Psoas muscle (tissue), 8 donors: Measurements from ENCODE around the gene LMF2. TPM values are rescaled to one million over a fixed set of nuclear protein-coding genes. Genes with fewer than 3 reads are reported as not detected.
A peak's percentile ranks its signal among the peaks of the same experiment; 100 is the strongest.

Source experiments
- ATAC-seq, 4 donors: fragments of 200-7000 bp; cut with Tn5 transposase; one replicate each; pipeline ENCODE4 v1.9.1; 2020; ENCODE audit warnings: moderate library complexity in 3 of 4, mild to moderate bottlenecking in 2 of 4
- DNase-seq, 2 donors: peaks; one replicate each; pipeline ENCODE4 v3.0.0-alpha.2; 2020
- H3K27ac ChIP-seq: fragments of 200-600 bp; one replicate; pipeline ENCODE4 v1.8.0; 2022
- H3K27me3 ChIP-seq, 3 donors: fragments of 200-600 bp in 1 of 3; one replicate each; pipeline versions ENCODE4 v1.6.1 to v1.8.0; 2013 to 2022; ENCODE audit warnings: low read length in 2 of 3, mild to moderate bottlenecking in 2 of 3, moderate library complexity in 1 of 3; ENCODE audit not compliant: insufficient read depth in 3 of 3
- H3K36me3 ChIP-seq, 2 donors: fragments of 200-600 bp in 1 of 2; one replicate each; pipeline versions ENCODE4 v1.6.1 to v1.8.0; 2013 to 2022; ENCODE audit warnings: low read depth in 1 of 2, mild to moderate bottlenecking in 1 of 2, moderate library complexity in 1 of 2; ENCODE audit not compliant: insufficient read depth in 1 of 2
- H3K4me1 ChIP-seq: fragments of 200-600 bp; one replicate; pipeline ENCODE4 v1.8.0; 2022
- H3K4me3 ChIP-seq: fragments of 200-600 bp; one replicate; pipeline ENCODE4 v1.8.0; 2022; ENCODE audit warnings: mild to moderate bottlenecking
- H3K9me3 ChIP-seq: fragments of 200-600 bp; one replicate; pipeline ENCODE4 v1.8.0; 2022
- WGBS, 3 donors: extraction: QIAGEN DNeasy Blood & Tissue Kit; methylation state at CpG; one replicate each; pipeline versions ENCODE4 v1.1.6 to v1.1.7; 2013; 5-methylcytosine and 5-hydroxymethylcytosine counted together
- intact Hi-C, 2 donors: fragments of 100-400 bp; cut with DNase I; formaldehyde crosslinking; loops; one replicate each; pipeline versions ENCODE4 v1.11.0 to v1.14.2; 2022
- polyA plus RNA-seq, 3 donors: library from polyadenylated mRNA; stranded (reverse); fragments of 200-250 nt; gene quantifications; one replicate each; pipeline ENCODE4 v1.2.3, GENCODE V29; 2013
- total RNA-seq, 4 donors: library from RNA; stranded (reverse); fragmentation: NEBNext Ultra II Directional in 2 of 4; extraction: Animal tissue kit (Norgen Biotek cat#: 25700) in 2 of 4; gene quantifications; one replicate each; pipeline versions ENCODE4 v1.2.1 to v1.2.4, GENCODE V29; 2021 to 2023
- TF ChIP-seq, protein P1 (sequence below): fragments of 200-600 bp; IDR thresholded peaks from one replicate; pipeline ENCODE4 v1.8.0; 2022; ENCODE audit warnings: antibody characterized with exemption
- donor health status: healthy with polysubstance abuse.
- donor health status: DM: no; HTN: no; CAD: no; lungs with moderate emphysema.
- donor health status: Bipolar disorder and iron deficiency.
- donor health status: healthy.
- donor health status: DM: yes; HTN: yes; CAD: no.
- donor health status: DM: no; HTN: no; CAD: no.
- donor health status: DM: no; HTN: no; CAD: no.
- donor health status: DM: yes; HTN: yes; CAD: no.

Gene LMF2
- total and polyA plus RNA-seq, 7 donors = 14.9 to 24.1 (median 17.2) TPM

DNA sequence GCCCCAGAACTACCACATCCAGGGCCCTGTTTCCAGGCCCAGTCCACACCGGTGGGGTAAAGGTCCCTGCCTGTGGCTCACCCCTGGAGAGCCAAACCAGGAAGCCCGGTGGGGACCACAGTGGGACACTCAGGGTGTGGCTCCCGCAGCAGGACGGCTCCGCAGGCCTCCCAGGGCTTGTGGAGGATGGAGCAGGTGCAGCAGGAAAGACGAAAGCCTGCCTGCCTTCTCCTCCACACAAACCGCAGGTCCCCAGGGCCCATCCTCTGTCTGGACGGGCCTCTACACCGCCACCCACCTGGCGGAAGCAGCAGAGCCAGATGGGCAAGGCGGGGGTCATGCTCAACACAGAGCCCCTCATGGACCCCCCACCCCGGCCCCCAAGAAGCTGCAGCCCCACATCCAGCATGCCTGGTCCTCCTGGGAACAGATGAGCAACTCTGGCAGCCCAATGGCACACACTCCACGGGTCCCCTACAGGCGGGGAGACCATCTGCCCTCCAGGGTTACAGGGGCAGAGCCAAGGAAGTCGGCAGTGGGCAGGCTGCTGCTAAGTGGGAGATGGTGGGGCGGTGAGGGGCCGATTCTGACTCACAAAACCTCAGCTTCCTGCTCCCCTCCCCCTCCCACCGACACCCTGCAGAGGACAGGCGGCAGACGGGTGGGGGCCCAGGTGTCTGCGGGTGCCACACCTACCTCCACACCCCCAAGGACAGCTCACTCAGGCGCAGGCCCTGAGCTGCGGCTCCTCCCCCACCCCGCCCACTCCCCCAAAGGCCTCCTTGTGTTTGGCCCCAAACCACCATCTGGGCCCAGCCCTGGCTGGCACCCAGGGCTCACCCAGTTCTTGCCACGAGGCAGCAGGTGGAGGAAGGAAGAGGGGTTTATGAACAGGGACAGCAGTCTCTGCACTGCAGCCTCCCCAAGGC, 37.9 kb downstream of the LMF2 start:
- ATAC-seq = peak in 1 of 4 donors; percentile 18
- TF ChIP-seq, protein P1, sequence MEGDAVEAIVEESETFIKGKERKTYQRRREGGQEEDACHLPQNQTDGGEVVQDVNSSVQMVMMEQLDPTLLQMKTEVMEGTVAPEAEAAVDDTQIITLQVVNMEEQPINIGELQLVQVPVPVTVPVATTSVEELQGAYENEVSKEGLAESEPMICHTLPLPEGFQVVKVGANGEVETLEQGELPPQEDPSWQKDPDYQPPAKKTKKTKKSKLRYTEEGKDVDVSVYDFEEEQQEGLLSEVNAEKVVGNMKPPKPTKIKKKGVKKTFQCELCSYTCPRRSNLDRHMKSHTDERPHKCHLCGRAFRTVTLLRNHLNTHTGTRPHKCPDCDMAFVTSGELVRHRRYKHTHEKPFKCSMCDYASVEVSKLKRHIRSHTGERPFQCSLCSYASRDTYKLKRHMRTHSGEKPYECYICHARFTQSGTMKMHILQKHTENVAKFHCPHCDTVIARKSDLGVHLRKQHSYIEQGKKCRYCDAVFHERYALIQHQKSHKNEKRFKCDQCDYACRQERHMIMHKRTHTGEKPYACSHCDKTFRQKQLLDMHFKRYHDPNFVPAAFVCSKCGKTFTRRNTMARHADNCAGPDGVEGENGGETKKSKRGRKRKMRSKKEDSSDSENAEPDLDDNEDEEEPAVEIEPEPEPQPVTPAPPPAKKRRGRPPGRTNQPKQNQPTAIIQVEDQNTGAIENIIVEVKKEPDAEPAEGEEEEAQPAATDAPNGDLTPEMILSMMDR = no peak
- H3K4me3 ChIP-seq = no peak overlapping the region
- 60 to 69% (median 66%) methylated on average over 17 to 25 of the region's 25 CpGs for WGBS, 3 donors
- peaks cover 50% of the 10 kb centered on the region for H3K4me1 ChIP-seq
- intact Hi-C loops = no loop called here
- peak; percentile 52 to 76 for DNase-seq
- H3K27ac ChIP-seq = no peak overlapping the region
- H3K9me3 ChIP-seq = no peaks in the 10 kb centered on the region
- H3K27me3 ChIP-seq = no peaks in the 10 kb centered on the region
- peaks cover 0 to 31% of the 10 kb centered on the region in 2 donors for H3K36me3 ChIP-seq

DNA sequence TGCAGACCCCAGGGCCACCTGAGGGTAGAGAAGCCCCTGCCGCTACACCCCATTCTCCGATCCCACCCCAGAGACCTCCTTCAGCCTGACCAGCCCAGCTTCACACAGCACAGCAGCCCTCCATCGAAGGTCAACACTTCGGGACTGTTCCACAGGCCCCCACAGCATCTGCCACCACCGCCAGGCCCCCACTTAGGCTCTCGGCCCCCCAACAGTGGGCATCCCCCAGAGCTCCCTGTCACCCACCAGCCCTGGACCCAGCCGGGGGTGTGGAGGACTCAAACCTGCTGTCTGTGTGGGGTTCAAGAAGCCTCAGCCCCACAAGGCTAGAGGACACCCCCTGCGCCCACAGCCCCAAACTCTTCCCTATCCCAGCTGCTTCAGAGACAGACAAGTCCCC, 38.9 kb downstream of the LMF2 start:
- intact Hi-C loops = no loop called here
- TF ChIP-seq, protein P1 = no peak
- no peaks in the 10 kb centered on the region for H3K27me3 ChIP-seq
- ATAC-seq = no peak
- peaks cover 48% of the 10 kb centered on the region for H3K4me1 ChIP-seq
- 84 to 89% (median 85%) methylated on average over 8 of the region's 8 CpGs for WGBS, 3 donors
- H3K4me3 ChIP-seq = no peak overlapping the region
- H3K27ac ChIP-seq = no peak overlapping the region
- peaks cover 1 to 41% of the 10 kb centered on the region in 2 donors for H3K36me3 ChIP-seq
- DNase-seq = no peak
- H3K9me3 ChIP-seq = no peaks in the 10 kb centered on the region

DNA sequence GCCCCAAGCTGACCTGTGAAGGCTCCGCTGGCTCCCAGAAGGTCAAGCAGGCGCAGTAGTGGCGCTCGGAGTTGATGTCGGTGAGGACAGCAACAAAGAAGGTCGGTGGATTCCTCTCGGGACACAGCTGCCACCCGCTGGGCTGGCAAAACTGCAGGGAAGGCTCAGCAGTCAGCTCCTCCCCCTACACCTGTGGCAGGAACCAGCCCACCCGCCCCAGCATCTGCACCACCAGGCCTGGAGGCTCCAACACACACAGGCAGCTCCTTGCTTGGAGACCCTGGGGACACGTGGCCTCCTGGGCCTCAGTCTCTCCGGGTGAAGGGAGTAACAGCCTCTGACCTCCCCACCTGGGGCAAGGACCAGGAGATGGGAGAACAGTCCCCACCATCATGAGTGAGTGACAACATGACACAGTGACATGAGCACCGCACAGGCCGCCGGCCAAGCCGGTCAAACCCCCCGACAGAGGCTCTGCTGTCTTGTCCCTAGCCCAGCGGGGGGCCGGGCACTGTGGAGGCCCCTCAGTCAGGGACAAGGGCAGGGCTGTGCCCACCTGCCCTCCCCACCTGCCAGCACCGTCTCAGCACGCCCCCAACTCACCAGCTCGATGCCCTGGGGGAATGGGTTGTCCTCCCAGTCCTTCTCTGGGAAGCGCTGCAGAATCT, 39.6 kb downstream of the LMF2 start:
- WGBS, 3 donors = 83 to 86% (median 85%) methylated on average over 19 to 22 of the region's 22 CpGs
- H3K27me3 ChIP-seq = no peaks in the 10 kb centered on the region
- no peak overlapping the region for H3K27ac ChIP-seq
- no peak overlapping the region for H3K4me3 ChIP-seq
- H3K4me1 ChIP-seq = peaks cover 40% of the 10 kb centered on the region
- no peaks in the 10 kb centered on the region for H3K9me3 ChIP-seq
- TF ChIP-seq, protein P1 = no peak
- DNase-seq (no peak), ATAC-seq (no peak)
- intact Hi-C loops = no loop called here
- H3K36me3 ChIP-seq = peaks cover 3 to 48% of the 10 kb centered on the region in 2 donors

DNA sequence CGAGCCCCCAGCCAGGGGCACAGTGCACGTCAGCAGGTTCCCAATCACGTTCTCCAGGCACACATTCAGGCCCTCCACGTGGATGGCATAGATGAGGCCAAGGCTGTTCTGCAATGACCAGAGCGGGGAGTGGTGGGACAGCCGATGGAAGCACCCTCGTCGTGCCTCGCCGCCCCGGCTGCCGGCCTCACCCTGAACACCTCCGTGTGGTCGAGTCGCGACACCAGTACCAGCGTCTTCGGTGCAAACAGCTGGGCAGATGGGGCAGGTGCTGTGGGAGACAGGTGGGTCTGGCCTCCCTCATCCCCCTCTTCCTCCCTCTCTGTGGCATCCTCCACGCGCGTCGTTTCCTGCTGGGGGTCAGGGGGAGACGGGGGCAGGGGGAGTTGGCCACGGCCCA, 40.2 kb downstream of the LMF2 start:
- TF ChIP-seq, protein P1 = no peak
- ATAC-seq = no peak

More for the DNA sequence above, 40.2 kb downstream of the LMF2 start:
- WGBS, 3 donors = 90 to 92% (median 91%) methylated on average over 19 to 24 of the region's 24 CpGs
- no peaks in the 10 kb centered on the region for H3K27me3 ChIP-seq
- peaks cover 35% of the 10 kb centered on the region for H3K4me1 ChIP-seq
- no peak for DNase-seq
- no peaks in the 10 kb centered on the region for H3K9me3 ChIP-seq
- intact Hi-C loops = no loop called here
- no peak overlapping the region for H3K4me3 ChIP-seq
- no peak overlapping the region for H3K27ac ChIP-seq
- peaks cover 3 to 54% of the 10 kb centered on the region in 2 donors for H3K36me3 ChIP-seq
